HCT116 (cell line): ENCODE measurements around the gene ARSB. TPM values are rescaled to one million over a fixed set of nuclear protein-coding genes. Genes with fewer than 3 reads are reported as not detected.

Experiments
- ATAC-seq: fragments of 200-7000 bp; cut with Tn5 transposase; 2 replicates; pipeline ENCODE4 v1.9.1; 2020; ENCODE audit warnings: mild to moderate bottlenecking, moderate library complexity
- BruUV-seq: library from RNA; stranded (reverse); fragments of 400-500 nt; replicated peaks from 2 replicates; lab custom pipeline; 2021; lab: Mats Ljungman, UMichigan
- CTCF ChIA-PET: fragments of 300-600 bp; sonication (Branson Sonifier 250); formaldehyde crosslinking; loops from one replicate; lab custom pipeline; 2021; ENCODE audit warnings: antibody characterized with exemption; lab: Charles Lee
- POLR2A ChIA-PET: fragments of 300-600, 350-600 bp; sonication (Branson Sonifier 250); formaldehyde crosslinking; loops from one replicate; lab custom pipeline; 2021; ENCODE audit warnings: antibody characterized with exemption; lab: Charles Lee
- RAD21 ChIA-PET, 2 experiments: fragments of 300-600 bp; sonication (Branson Sonifier 250); formaldehyde crosslinking; loops; one replicate each; lab custom pipeline; 2023; ENCODE audit warnings: low total read pairs in 2 of 2; ENCODE audit not compliant: uncharacterized antibody in 2 of 2, unreplicated experiment in 2 of 2, low non-redundant PET in 1 of 2; lab: Charles Lee
- DNase-seq: peaks from one replicate; pipeline ENCODE4 v3.0.0-alpha.2; 2010; ENCODE audit warnings: low read depth, low spot score
- H2AFZ ChIP-seq: fragments of 200-600 bp; shearing (Covaris generic), sonication (generic); 2 replicates; pipeline ENCODE4 v1.6.1; 2017; ENCODE audit warnings: low read depth, mixed run types, mixed read lengths, antibody characterized with exemption, low read length; ENCODE audit not compliant: poor library complexity, severe bottlenecking
- H3K27ac ChIP-seq: 2 replicates; pipeline ENCODE4 v1.5.1; 2012; ENCODE audit warnings: low read depth, low read length
- H3K27me3 ChIP-seq: fragments of 200-600 bp; sonication (generic); 2 replicates; pipeline ENCODE4 v1.6.1; 2016; ENCODE audit warnings: mixed run types, low read length, mixed read lengths; ENCODE audit not compliant: insufficient read depth
- H3K36me3 ChIP-seq, 2 experiments: fragments of 200-500 bp in 1 of 2; fragments of 200-600 bp in 1 of 2; sonication (Bioruptor generic) in 1 of 2; sonication (generic) in 1 of 2; 2 replicates each; pipeline versions ENCODE4 v1.5.1 to v1.6.1; 2014 to 2016; ENCODE audit warnings: low read length in 2 of 2, inconsistent platforms in 1 of 2, mixed read lengths in 1 of 2, mixed run types in 1 of 2; ENCODE audit not compliant: insufficient read depth in 2 of 2, control insufficient read depth in 1 of 2
- H3K4me1 ChIP-seq, 2 experiments: fragments of 200-600 bp in 1 of 2; sonication (generic) in 1 of 2; 2 replicates each; pipeline versions ENCODE4 v1.5.1 to v1.6.1; 2012 to 2017; ENCODE audit warnings: low read length in 2 of 2, inconsistent platforms in 1 of 2, mild to moderate bottlenecking in 1 of 2, mixed read lengths in 1 of 2, mixed run types in 1 of 2, moderate library complexity in 1 of 2; ENCODE audit not compliant: insufficient read depth in 2 of 2, control insufficient read depth in 1 of 2
- H3K4me2 ChIP-seq: fragments of 200-600 bp; sonication (generic); 2 replicates; pipeline ENCODE4 v1.6.1; 2017; ENCODE audit warnings: mixed run types, low read length, mixed read lengths
- H3K4me3 ChIP-seq, 2 experiments: fragments of 200-600 bp in 1 of 2; sonication (generic) in 1 of 2; replicated peaks in 1 of 2; 2 replicates each; pipeline ENCODE4 v1.5.1; 2011 to 2016; ENCODE audit warnings: low read length in 2 of 2, control low read depth in 1 of 2, low read depth in 1 of 2, mild to moderate bottlenecking in 1 of 2, mixed read lengths in 1 of 2, mixed run types in 1 of 2
- H3K79me2 ChIP-seq: fragments of 200-600 bp; sonication (generic); 2 replicates; pipeline ENCODE4 v1.6.1; 2017; ENCODE audit warnings: mild to moderate bottlenecking, mixed run types, low read length, moderate library complexity, mixed read lengths; ENCODE audit not compliant: insufficient read depth
- H3K9ac ChIP-seq: fragments of 200-600 bp; sonication (generic); 2 replicates; pipeline ENCODE4 v1.6.1; 2016; ENCODE audit warnings: low read length, mixed read lengths
- H3K9me2 ChIP-seq: fragments of 200-600 bp; sonication (generic), shearing (Covaris generic); 2 replicates; pipeline ENCODE4 v1.6.1; 2017; ENCODE audit warnings: mixed run types, mild to moderate bottlenecking, moderate library complexity; ENCODE audit not compliant: insufficient read depth
- H3K9me3 ChIP-seq, 2 experiments: fragments of 200-500 bp in 1 of 2; fragments of 200-600 bp in 1 of 2; sonication (Bioruptor generic) in 1 of 2; sonication (generic) in 1 of 2; 2 replicates each; pipeline ENCODE4 v1.6.1; 2014 to 2017; ENCODE audit warnings: low read length in 2 of 2, mixed read lengths in 2 of 2, inconsistent platforms in 1 of 2, low read depth in 1 of 2, mild to moderate bottlenecking in 1 of 2, mixed run types in 1 of 2, moderate library complexity in 1 of 2; ENCODE audit not compliant: control insufficient read depth in 1 of 2, insufficient read depth in 1 of 2
- H4K20me1 ChIP-seq: fragments of 200-600 bp; sonication (generic), shearing (Covaris generic); 2 replicates; pipeline ENCODE4 v1.6.1; 2017; ENCODE audit warnings: mixed run types, mild to moderate bottlenecking, moderate library complexity; ENCODE audit not compliant: insufficient read depth
- EGR1 ChIP-seq: IDR thresholded peaks from 2 replicates; pipeline ENCODE4 v1.6.1; 2012; ENCODE audit warnings: low read depth
- ELF1 ChIP-seq: IDR thresholded peaks from 2 replicates; pipeline ENCODE4 v1.6.1; 2012; ENCODE audit warnings: low read depth, borderline replicate concordance
- FOSL1 ChIP-seq: IDR thresholded peaks from 2 replicates; pipeline ENCODE4 v1.6.1; 2012; ENCODE audit warnings: low read depth
- JUND ChIP-seq: IDR thresholded peaks from 2 replicates; pipeline ENCODE4 v1.6.1; 2012
- POLR2AphosphoS5 ChIP-seq: IDR thresholded peaks from 2 replicates; pipeline ENCODE4 v1.6.1; 2011; ENCODE audit warnings: mild to moderate bottlenecking, low read depth, low read length, moderate library complexity
- ZNF274 ChIP-seq: fragments of 200-500 bp; sonication (Bioruptor generic); IDR thresholded peaks from 2 replicates; pipeline ENCODE4 v1.6.1; 2014; ENCODE audit warnings: mild to moderate bottlenecking, low read depth, low read length, inconsistent platforms
- intact Hi-C: fragments of 100-400 bp; cut with micrococcal nuclease; formaldehyde crosslinking; loops from 2 replicates; pipeline ENCODE4 v1.10.0; 2022
- total RNA-seq: library from RNA; stranded (reverse); gene quantifications from one replicate; pipeline ENCODE4 v1.2.1, GENCODE V29; 2021; ENCODE audit not compliant: unreplicated experiment

Gene ARSB
- total RNA-seq, 1 experiment from 2014 or later: 4.8 TPM

- no peaks in the 10 kb centered on the region for H4K20me1 ChIP-seq
- ChIA-PET CTCF (interaction anchor here (0.6 kb wide), 1 partner anchor 1992 kb away, joined by 3 read pairs; no protein-coding TSS in a partner anchor), POLR2A (no interaction called here)
Observed at GRCh38 chr5:78816143-78816765, 168.9 kb downstream of the ARSB start.

GRCh38 chr5:78813906-78814530 is 171.1 kb downstream of the ARSB start:
- Histone ChIP-seq H3K9me3 (no peaks in the 10 kb centered on the region), H3K27ac (no peak overlapping the region), H3K27me3 (no peaks in the 10 kb centered on the region), H2AFZ (no peak overlapping the region), H3K9me2 (no peaks in the 10 kb centered on the region), H3K4me3 (no peak overlapping the region), H4K20me1 (no peaks in the 10 kb centered on the region)
- BruUV-seq: no TSS peak
- ChIA-PET CTCF (no interaction called here), POLR2A (no interaction called here)
- intact Hi-C loops: no loop called here
- TF ChIP-seq FOSL1 (no peak), EGR1 (no peak), ZNF274 (no peak)
- TF ChIP-seq, all 23 proteins: peak for 0
- H3K79me2 ChIP-seq: no peaks in the 10 kb centered on the region
- no peak overlapping the region for H3K4me2 ChIP-seq
- H3K9ac ChIP-seq: no peak overlapping the region
- RAD21 ChIA-PET: no interaction called here
- no peak for ATAC-seq
- H3K4me1 ChIP-seq: peaks cover 0 to 7% of the 10 kb centered on the region in 2 experiments; a peak in 1 of 4 replicates
- H3K36me3 ChIP-seq: no peaks in the 10 kb centered on the region
- DNase-seq: no peak

More at GRCh38 chr5:78816143-78816765, 168.9 kb downstream of the ARSB start:
- no TSS peak for BruUV-seq
- ATAC-seq: no peak
- no peak overlapping the region for H2AFZ ChIP-seq
- peaks cover 0 to 7% of the 10 kb centered on the region in 2 experiments; a peak in 1 of 4 replicates for H3K4me1 ChIP-seq
- no peaks in the 10 kb centered on the region for H3K79me2 ChIP-seq
- RAD21 ChIA-PET: no interaction called here
- no peak overlapping the region for H3K9ac ChIP-seq
- H3K27ac ChIP-seq: no peak overlapping the region
- intact Hi-C loops: no loop called here
- no peaks in the 10 kb centered on the region for H3K36me3 ChIP-seq
- H3K9me3 ChIP-seq: no peaks in the 10 kb centered on the region
- no peak for DNase-seq
- H3K4me3 ChIP-seq: no peak overlapping the region
- no peaks in the 10 kb centered on the region for H3K27me3 ChIP-seq
- no peaks in the 10 kb centered on the region for H3K9me2 ChIP-seq
- TF ChIP-seq JUND (no peak), POLR2AphosphoS5 (no peak), ELF1 (no peak)
- TF ChIP-seq, all 23 proteins: peak for 0
- H3K4me2 ChIP-seq: peak overlapping the region; percentile 22
